Peyer's patch (tissue), 4 donors: ENCODE data around the gene AOPEP.

ENCODE experiments used
- POLR2A ChIP-seq, 2 donors: fragments of 450-650 bp; IDR thresholded peaks; one replicate each; pipeline ENCODE4 v1.5.1; 2017; ENCODE audit warnings: antibody characterized with exemption in 2 of 2, mild to moderate bottlenecking in 2 of 2, moderate library complexity in 2 of 2
- TF ChIP-seq, protein P1 (sequence below), 6 experiments: fragments of 450-650 bp in 4 of 6; fragments of 200-600 bp in 2 of 6; sonication (generic) in 1 of 6; IDR thresholded peaks; one replicate each; pipeline ENCODE4 v1.5.1; 2017 to 2019; ENCODE audit warnings: antibody characterized with exemption in 6 of 6, mild to moderate bottlenecking in 3 of 6, moderate library complexity in 1 of 6

DNA sequence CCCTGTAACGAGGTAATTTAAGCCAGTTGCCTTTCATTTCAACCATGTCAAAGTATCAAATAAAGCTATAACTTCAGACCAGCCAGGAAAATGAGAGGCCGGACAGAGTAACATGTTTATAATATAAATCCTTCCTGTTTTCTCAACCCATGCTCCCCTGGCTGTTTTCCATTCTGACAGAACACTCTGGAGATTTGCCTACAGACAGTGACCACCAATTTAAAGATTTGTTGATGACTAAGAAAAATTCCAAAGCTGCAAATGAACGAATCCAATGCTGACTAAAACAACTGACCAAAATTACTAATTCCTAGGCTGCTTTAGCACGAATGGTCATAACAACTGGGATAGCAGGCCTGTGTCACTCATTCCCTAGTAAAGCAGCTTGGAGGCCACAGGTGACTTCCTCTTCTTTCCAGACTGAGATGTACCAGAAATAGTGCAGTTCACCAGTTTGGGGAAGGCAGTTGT is 141.4 kb downstream of the AOPEP start:
- TF ChIP-seq, protein P1, sequence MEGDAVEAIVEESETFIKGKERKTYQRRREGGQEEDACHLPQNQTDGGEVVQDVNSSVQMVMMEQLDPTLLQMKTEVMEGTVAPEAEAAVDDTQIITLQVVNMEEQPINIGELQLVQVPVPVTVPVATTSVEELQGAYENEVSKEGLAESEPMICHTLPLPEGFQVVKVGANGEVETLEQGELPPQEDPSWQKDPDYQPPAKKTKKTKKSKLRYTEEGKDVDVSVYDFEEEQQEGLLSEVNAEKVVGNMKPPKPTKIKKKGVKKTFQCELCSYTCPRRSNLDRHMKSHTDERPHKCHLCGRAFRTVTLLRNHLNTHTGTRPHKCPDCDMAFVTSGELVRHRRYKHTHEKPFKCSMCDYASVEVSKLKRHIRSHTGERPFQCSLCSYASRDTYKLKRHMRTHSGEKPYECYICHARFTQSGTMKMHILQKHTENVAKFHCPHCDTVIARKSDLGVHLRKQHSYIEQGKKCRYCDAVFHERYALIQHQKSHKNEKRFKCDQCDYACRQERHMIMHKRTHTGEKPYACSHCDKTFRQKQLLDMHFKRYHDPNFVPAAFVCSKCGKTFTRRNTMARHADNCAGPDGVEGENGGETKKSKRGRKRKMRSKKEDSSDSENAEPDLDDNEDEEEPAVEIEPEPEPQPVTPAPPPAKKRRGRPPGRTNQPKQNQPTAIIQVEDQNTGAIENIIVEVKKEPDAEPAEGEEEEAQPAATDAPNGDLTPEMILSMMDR (IDR thresholded peaks at IDR 0.05) = no peak
- no peak for TF ChIP-seq POLR2A (IDR thresholded peaks at IDR 0.05)
